ENCODE data around the gene ADORA2A. TPM values are rescaled to one million over a fixed set of nuclear protein-coding genes. Genes with fewer than 3 reads are reported as not detected.

The ADORA2A gene
- total and polyA plus RNA-seq, 2 of the 8 experiments (the other 6 are each of a cell fraction or from before 2014, with no cell fraction given) = 7.1 to 20.3 TPM

GRCh38 chr22:24440270-24440717 is 12.9 kb downstream of the ADORA2A start:
- Histone ChIP-seq H3K9ac (replicated peaks in 1 of 4; ENCODE audit: extremely low read depth in 1 of 4, low read depth in 3 of 4, low read length in 3 of 4) (no peak overlapping the region), H2BK20ac (ENCODE audit: low read length) (no peak overlapping the region), H4K91ac (replicated peaks; ENCODE audit: insufficient read length, low read length) (no peak overlapping the region), H3K4me3 (ENCODE audit: extremely low read depth in 1 of 4, insufficient read depth in 2 of 4, low read depth in 3 of 4, low read length in 4 of 4) (no peak overlapping the region), H3K36me3 (ENCODE audit: control insufficient read depth in 2 of 4, insufficient read depth in 4 of 4, low read length in 3 of 4) (no peaks in the 10 kb centered on the region), H2BK120ac (replicated peaks; ENCODE audit: low read depth, low read length) (no peak overlapping the region), H3K9me3 (ENCODE audit: insufficient read depth in 2 of 2, low read depth in 1 of 2, low read length in 1 of 2) (no peaks in the 10 kb centered on the region), H3K27ac (ENCODE audit: low read depth, low read length) (no peak overlapping the region), H3K56ac (replicated peaks; ENCODE audit: insufficient read length, low read depth, low read length) (no peak overlapping the region), H3K79me1 (ENCODE audit: low read depth, low read length) (no peaks in the 10 kb centered on the region), H3K14ac (ENCODE audit: insufficient read length) (no peak overlapping the region), H3K23ac (ENCODE audit: insufficient read length) (no peak overlapping the region), H2BK15ac (ENCODE audit: low read length) (no peak overlapping the region), H3K4ac (replicated peaks; ENCODE audit: insufficient read length, low read depth, low read length) (no peak overlapping the region), H4K8ac (ENCODE audit: extremely low read depth, insufficient read depth, low read length) (no peak overlapping the region), H3K4me1 (replicated peaks in 1 of 4; ENCODE audit: control insufficient read depth in 3 of 4, insufficient read depth in 4 of 4, low read length in 3 of 4) (peaks cover 0 to 2% (median 0%) of the 10 kb centered on the region in 4 experiments; a peak in 3 of 7 replicates), H3K79me2 (ENCODE audit: control insufficient read depth in 1 of 2, insufficient read depth in 2 of 2, low read length in 2 of 2) (no peaks in the 10 kb centered on the region), H4K20me1 (replicated peaks in 1 of 2; ENCODE audit: control insufficient read depth in 1 of 2, insufficient read depth in 2 of 2, low read length in 2 of 2) (no peaks in the 10 kb centered on the region), H2AK5ac (ENCODE audit: low read depth, low read length) (no peak overlapping the region), H4K5ac (ENCODE audit: insufficient read length, low read depth, low read length) (no peak overlapping the region), H3K18ac (ENCODE audit: extremely low read depth, low read length) (no peak overlapping the region), H2AFZ (ENCODE audit: low read length) (no peak overlapping the region), H3K4me2 (ENCODE audit: insufficient read depth in 1 of 2, low read depth in 2 of 2, low read length in 2 of 2) (no peak overlapping the region), H3K27me3 (replicated peaks in 1 of 4; ENCODE audit: control insufficient read depth in 3 of 4, extremely low read depth in 1 of 4, insufficient read depth in 3 of 4, low read length in 3 of 4) (no peaks in the 10 kb centered on the region; a peak in 1 of 7 replicates), H2BK5ac (ENCODE audit: low read depth, low read length) (no peak overlapping the region), H3K23me2 (ENCODE audit: low read depth, low read length) (no peaks in the 10 kb centered on the region), H2BK12ac (ENCODE audit: low read depth, low read length) (no peak overlapping the region)
- POLR2A ChIA-PET (ENCODE audit: partially characterized antibody) = no interaction called here
- FAIRE-seq = no peak
- TF ChIP-seq RAD21 (IDR thresholded peaks at IDR 0.05 in 1 of 2, conservative IDR thresholded peaks at IDR 0.05 in 1 of 2; ENCODE audit: low read depth in 2 of 2, low read length in 2 of 2) (no peak), SIX5 (IDR thresholded peaks at IDR 0.05; ENCODE audit: low read depth, low read length) (no peak), EP300 (IDR thresholded peaks at IDR 0.05; ENCODE audit: borderline replicate concordance in 1 of 2, low read depth in 2 of 2, low read length in 2 of 2) (no peak), CEBPB (IDR thresholded peaks at IDR 0.05; ENCODE audit: low read depth, low read length) (no peak), SP4 (IDR thresholded peaks at IDR 0.05; ENCODE audit: low read length) (no peak), BCL11A (IDR thresholded peaks at IDR 0.05; ENCODE audit: low read depth in 2 of 2, low read length in 2 of 2) (no peak)
- DNase-seq (ENCODE audit: low read depth in 1 of 2, low spot score in 2 of 2) = no peak
- CTCF ChIA-PET (ENCODE audit: partially characterized antibody) = no interaction called here
- WGBS, 2 experiments (ENCODE audit: extremely low coverage in 1 of 2, insufficient coverage in 1 of 2, insufficient read length in 1 of 2, insufficient replicate concordance in 2 of 2, low coverage in 1 of 2, low lambda C conversion rate in 2 of 2, missing lambda C conversion rate in 1 of 2) = 92% methylated on average over 10 of the region's 10 CpGs; no CpG with 5 or more reads in 1 of the 2 experiments
